DOHH2 (cell line): ENCODE data around the gene CSF1.

Experiments used
- H3F3A ChIP-seq: fragments of 200-600 bp; sonication (generic), shearing (Covaris generic); 2 replicates; pipeline ENCODE4 v1.6.0; 2016; ENCODE audit warnings: antibody characterized with exemption, mild to moderate bottlenecking; ENCODE audit not compliant: control insufficient read depth, insufficient read depth
- H3K27ac ChIP-seq: fragments of 200-600 bp; sonication (generic); 2 replicates; pipeline ENCODE4 v1.5.1; 2014; ENCODE audit warnings: low read depth, mild to moderate bottlenecking, low read length, moderate library complexity
- H3K27me3 ChIP-seq: fragments of 200-600 bp; sonication (generic); 2 replicates; pipeline ENCODE4 v1.6.1; 2014; ENCODE audit warnings: mild to moderate bottlenecking, low read length, mixed read lengths; ENCODE audit not compliant: control insufficient read depth
- H3K36me3 ChIP-seq: fragments of 200-600 bp; sonication (generic); 2 replicates; pipeline ENCODE4 v1.6.1; 2014; ENCODE audit warnings: mild to moderate bottlenecking, low read length, moderate library complexity, mixed read lengths; ENCODE audit not compliant: control insufficient read depth
- H3K4me1 ChIP-seq: fragments of 200-600 bp; sonication (generic); 2 replicates; pipeline ENCODE4 v1.6.1; 2014; ENCODE audit warnings: mild to moderate bottlenecking, low read length, mixed read lengths; ENCODE audit not compliant: control insufficient read depth
- H3K4me2 ChIP-seq: fragments of 200-600 bp; sonication (generic); 2 replicates; pipeline ENCODE4 v1.6.0; 2014; ENCODE audit warnings: mild to moderate bottlenecking, low read length, moderate library complexity
- H3K4me3 ChIP-seq: fragments of 200-600 bp; sonication (generic); 2 replicates; pipeline ENCODE4 v1.5.1; 2014; ENCODE audit warnings: mild to moderate bottlenecking, low read length, mixed read lengths
- H3K79me2 ChIP-seq: fragments of 200-600 bp; sonication (generic); 2 replicates; pipeline ENCODE4 v1.6.1; 2014; ENCODE audit warnings: mild to moderate bottlenecking, low read length, mixed read lengths; ENCODE audit not compliant: control insufficient read depth
- H3K9me2 ChIP-seq: fragments of 200-600 bp; sonication (generic); replicated peaks from 2 replicates; pipeline ENCODE4 v1.6.1; 2014; ENCODE audit warnings: mild to moderate bottlenecking, low read length, mixed read lengths; ENCODE audit not compliant: control insufficient read depth
- H3K9me3 ChIP-seq: fragments of 200-600 bp; sonication (generic); 2 replicates; pipeline ENCODE4 v1.6.1; 2014; ENCODE audit warnings: antibody characterized with exemption, low read length, mixed read lengths; ENCODE audit not compliant: control insufficient read depth, insufficient read depth
- H4K20me1 ChIP-seq: fragments of 200-600 bp; sonication (generic); 2 replicates; pipeline ENCODE4 v1.6.0; 2014; ENCODE audit warnings: low read depth, mild to moderate bottlenecking, antibody characterized with exemption, low read length, moderate library complexity; ENCODE audit not compliant: control insufficient read depth, insufficient read depth
- CTCF ChIP-seq: fragments of 200-600 bp; sonication (generic); IDR thresholded peaks from one replicate; pipeline ENCODE4 v1.5.1; 2014; ENCODE audit warnings: antibody characterized with exemption, mild to moderate bottlenecking, low read depth, low read length; ENCODE audit not compliant: poor library complexity, severe bottlenecking
- EZH2phosphoT487 ChIP-seq: fragments of 200-600 bp; sonication (generic); IDR thresholded peaks from 2 replicates; pipeline ENCODE4 v1.6.1; 2017; ENCODE audit warnings: borderline replicate concordance, mild to moderate bottlenecking, antibody characterized with exemption, low read length, moderate library complexity, mixed read lengths

The CSF1 gene

DNA sequence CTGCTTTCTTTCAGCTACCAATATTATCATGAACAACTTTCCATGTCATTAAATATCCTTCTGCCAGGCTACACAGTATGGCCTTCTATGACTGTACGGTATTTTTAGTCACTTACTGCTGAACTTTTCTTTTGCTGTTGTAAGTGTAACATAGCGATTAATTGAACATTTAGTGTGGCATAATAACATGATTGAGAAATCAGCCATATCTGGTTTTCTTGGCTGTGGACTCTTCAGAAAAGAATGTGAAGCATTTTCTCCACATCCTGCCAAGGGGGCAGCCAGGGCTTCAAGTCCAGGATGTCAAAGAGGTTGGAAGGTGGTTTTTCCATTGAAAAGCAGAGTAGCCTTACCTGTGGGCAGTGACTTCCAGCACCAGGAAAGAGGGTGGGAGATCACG lies 65.1 kb downstream of the CSF1 start:
- no peak overlapping the region for H3K4me2 ChIP-seq
- no peaks in the 10 kb centered on the region for H3K79me2 ChIP-seq
- TF ChIP-seq EZH2phosphoT487 (no peak), CTCF (no peak)
- H3K9me2 ChIP-seq: no peaks in the 10 kb centered on the region
- no peaks in the 10 kb centered on the region for H4K20me1 ChIP-seq
- no peak overlapping the region for H3K4me3 ChIP-seq
- H3K27me3 ChIP-seq: peaks cover 30% of the 10 kb centered on the region
- H3K36me3 ChIP-seq: no peaks in the 10 kb centered on the region
- no peaks in the 10 kb centered on the region for H3K4me1 ChIP-seq
- no peaks in the 10 kb centered on the region for H3K9me3 ChIP-seq
- H3K27ac ChIP-seq: no peak overlapping the region
- H3F3A ChIP-seq: no peaks in the 10 kb centered on the region

- Histone ChIP-seq H3K4me1 (no peaks in the 10 kb centered on the region), H3F3A (no peaks in the 10 kb centered on the region)
- TF ChIP-seq EZH2phosphoT487 (no peak), CTCF (no peak)
Measured at GRCh38 chr1:109976762-109977161, 66.1 kb downstream of the CSF1 start.

DNA sequence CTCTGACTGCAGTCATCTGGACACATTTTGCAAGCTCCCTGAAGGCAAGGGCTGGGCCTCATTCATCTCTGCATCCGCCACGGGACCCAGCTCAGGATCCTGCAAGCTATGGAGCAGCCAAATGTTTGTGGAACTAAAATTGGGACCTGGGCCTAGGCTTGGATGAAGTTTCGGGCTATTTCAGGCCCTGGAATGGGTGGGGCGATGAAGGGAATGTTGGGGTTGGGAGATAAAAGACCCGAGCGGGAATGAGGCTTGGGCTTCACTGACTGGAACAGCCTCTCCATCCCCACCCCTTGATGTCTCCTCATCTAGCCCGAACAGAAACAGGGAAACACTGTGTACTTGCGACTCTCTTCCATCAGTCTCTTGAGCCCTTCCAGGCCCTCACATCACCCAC lies 66.6 kb downstream of the CSF1 start:
- H3K9me3 ChIP-seq: no peaks in the 10 kb centered on the region
- H3K9me2 ChIP-seq: no peaks in the 10 kb centered on the region
- H3K4me1 ChIP-seq: no peaks in the 10 kb centered on the region
- no peaks in the 10 kb centered on the region for H3K79me2 ChIP-seq
- H3K27me3 ChIP-seq: peaks cover 30% of the 10 kb centered on the region
- H3F3A ChIP-seq: no peaks in the 10 kb centered on the region
- H3K4me3 ChIP-seq: no peak overlapping the region
- no peaks in the 10 kb centered on the region for H4K20me1 ChIP-seq
- no peaks in the 10 kb centered on the region for H3K36me3 ChIP-seq
- no peak overlapping the region for H3K27ac ChIP-seq
- H3K4me2 ChIP-seq: no peak overlapping the region
- TF ChIP-seq CTCF (no peak), EZH2phosphoT487 (no peak)

More at GRCh38 chr1:109976762-109977161, 66.1 kb downstream of the CSF1 start:
- H3K9me2 ChIP-seq: no peaks in the 10 kb centered on the region
- H3K36me3 ChIP-seq: no peaks in the 10 kb centered on the region
- H3K79me2 ChIP-seq: no peaks in the 10 kb centered on the region
- no peak overlapping the region for H3K4me2 ChIP-seq
- no peak overlapping the region for H3K4me3 ChIP-seq
- H3K27ac ChIP-seq: no peak overlapping the region
- H4K20me1 ChIP-seq: no peaks in the 10 kb centered on the region
- no peaks in the 10 kb centered on the region for H3K9me3 ChIP-seq
- H3K27me3 ChIP-seq: peaks cover 30% of the 10 kb centered on the region
